Islet of Langerhans (tissue), 1 donor: Measurements from ENCODE around the gene TLE5.

Experiments
- FAIRE-seq: peaks from one replicate; lab custom pipeline; 2011; peaks lifted over from hg19 to GRCh38; lab: Jason Lieb, UNC

Gene TLE5, protein sequence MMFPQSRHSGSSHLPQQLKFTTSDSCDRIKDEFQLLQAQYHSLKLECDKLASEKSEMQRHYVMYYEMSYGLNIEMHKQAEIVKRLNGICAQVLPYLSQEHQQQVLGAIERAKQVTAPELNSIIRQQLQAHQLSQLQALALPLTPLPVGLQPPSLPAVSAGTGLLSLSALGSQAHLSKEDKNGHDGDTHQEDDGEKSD

DNA sequence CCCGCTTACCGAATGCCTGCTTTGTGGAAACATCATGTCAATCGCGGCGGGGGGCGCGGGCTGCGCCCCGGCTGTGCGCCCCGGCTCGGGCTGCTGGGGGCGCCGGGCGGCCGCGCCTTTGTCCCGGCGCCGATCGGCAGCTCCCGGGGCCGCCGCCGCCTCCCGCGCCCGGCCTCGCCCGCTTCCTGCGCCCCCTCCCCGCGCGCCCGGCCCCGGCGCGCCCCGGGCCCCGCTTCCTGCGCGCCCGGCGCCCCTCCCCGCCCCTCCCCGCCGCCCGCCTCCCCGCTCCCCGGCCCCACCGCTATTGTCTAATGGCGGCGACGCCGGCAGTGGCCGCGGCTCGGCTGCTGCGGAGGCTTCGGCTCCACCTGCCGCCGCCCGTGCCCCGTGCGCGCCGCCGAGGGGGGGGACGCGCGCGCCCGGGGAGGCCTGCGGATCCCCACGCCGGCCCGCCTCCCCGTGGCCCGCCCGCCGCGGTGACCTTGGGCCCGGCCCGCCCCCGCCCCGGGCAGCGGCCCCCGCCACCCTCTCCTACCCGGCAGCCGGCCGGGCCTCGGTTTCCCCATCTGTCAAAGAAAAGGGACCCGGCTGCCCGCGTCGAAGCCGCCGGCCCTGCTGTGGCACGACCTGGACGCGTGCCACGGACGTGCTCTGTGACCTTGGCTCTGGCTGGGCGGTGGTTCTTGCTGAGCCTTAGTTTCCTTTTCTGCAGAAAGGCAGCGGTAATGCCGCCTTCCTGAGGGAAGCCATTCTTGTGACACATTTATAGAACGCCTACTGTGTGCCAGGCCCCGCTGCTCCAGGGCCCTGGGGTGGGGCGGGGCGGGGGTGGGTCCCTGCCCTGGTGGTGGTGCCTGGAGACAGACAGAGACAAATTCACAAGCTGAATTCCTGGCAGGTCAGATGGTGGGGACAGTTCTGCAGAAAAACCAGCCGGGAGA is at the start of gene TLE5:
TSS of gene TLE5 (minus strand) at position 331 of the 941 bp plus-strand sequence. CDS start at position 36, 295 bp downstream.
- no peak for FAIRE-seq

DNA sequence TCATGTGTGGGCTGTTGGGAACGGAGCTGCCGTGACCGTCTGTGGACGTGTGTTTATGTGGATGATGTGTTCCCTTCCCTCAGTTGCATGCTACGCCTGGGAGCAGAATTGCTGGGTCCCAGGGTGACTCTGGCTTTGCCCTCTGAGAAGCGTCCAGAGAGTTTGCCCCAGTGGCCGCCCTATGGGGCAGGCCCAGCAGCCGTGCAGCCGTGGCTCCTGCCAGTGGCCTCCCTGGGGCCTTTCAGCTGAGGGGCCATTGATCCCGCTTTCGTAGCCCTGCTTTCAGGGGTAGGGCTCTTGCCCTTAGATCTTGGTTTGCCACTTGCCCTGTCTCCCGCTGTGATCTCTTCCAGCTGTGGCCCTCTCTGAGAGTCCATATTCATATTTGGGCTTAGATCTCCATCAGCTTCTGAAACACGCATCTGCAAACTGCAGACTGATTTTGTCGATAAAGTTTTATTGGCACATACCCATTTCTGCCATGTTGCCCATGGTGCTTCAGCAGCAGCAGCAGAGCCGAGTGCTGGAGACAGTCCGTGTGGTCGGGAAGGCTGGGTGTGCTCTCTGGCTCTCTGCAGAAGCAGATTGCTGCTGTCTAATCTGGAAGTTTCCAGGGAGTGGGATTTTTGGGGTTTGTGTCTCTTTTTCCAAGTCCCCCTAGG is 49.4 kb upstream of the TLE5 start:
- no peak for FAIRE-seq

DNA sequence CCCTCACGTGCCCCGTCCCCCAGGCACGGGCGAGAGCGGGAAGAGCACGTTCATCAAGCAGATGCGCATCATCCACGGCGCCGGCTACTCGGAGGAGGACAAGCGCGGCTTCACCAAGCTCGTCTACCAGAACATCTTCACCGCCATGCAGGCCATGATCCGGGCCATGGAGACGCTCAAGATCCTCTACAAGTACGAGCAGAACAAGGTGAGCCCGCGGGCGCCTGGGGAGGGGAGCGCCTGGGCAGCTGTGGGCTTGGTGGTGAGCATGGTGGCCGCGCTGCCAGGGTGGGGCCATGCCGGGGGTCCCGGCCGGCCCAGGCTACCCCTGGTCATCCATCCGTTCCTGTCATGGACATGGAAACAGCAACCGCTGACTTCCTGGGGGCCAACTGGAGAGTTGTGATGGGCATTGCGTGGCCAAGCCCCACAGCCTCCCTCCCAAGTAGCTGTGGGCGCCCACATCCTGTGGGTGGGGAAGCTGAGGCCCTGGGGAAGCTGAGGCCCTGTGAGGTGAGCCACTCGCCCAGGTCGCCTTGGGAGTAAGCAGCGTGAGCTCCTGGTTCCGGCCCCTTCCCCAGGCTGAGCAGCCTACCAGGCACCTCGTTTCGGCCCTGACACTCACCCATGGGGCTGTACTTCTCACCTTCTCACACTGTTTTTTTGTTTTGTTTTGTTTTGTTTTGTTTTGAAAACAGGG is 48.0 kb upstream of the TLE5 start:
- FAIRE-seq, result no peak

DNA sequence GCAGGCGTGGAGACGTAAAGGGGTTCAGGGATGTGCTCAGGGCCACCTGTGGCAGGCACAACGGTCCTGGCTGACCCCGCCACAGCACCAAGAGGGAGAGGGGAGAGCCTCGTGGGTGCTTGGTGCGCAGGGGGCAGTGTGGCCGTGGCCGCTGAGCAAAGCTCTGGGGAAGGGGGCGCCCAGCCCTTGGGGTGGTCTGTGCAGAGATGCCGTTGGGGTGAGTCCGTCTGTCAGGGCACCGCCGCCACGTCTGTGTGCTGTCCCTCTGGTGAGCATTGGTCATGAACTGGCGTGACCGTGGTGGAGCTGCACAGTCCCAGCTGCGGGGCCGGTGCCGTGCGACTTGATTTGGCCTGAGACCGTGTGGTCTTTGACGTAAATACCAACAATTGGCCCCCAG is 47.2 kb upstream of the TLE5 start:
- no peak for FAIRE-seq

DNA sequence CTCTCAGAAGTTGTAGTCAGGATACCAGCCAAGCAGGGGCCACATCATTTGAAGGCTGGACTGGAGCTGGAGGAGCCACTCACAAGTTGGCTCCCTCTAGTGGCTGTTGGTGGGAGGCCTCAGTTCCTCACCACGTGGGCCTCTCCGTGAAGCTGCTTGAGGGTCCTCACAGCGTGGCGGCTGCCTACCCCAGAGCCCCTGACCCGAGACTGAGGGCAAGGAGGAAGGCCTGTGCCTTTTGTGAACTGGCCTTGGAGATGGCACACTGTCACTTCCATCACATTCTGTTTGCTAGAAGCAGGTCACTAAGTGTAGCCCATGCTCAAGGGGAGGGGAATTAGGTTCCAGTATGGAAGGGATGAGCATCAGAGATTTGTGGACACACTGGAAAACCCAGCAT is 46.5 kb upstream of the TLE5 start:
- no peak for FAIRE-seq

DNA sequence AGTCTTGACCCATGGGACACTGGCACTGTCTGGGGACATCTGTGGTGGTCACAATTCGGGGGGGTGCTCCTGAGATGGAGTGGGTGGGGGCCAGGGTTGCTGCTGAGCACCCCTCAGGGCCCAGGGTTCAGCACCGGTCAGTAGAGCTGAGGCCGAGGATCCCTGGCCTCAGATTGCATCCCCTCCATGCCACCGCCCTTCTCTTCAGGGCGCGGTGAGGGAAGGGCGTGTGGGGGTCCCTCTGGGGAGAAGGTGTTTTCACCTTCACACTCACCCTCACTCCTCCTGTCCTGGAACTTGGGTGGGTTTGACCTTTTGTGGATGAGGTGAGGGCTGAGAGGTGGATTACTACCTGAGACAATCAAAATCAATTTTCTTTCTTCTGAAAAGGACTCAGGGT is 45.4 kb upstream of the TLE5 start:
- FAIRE-seq, result no peak

DNA sequence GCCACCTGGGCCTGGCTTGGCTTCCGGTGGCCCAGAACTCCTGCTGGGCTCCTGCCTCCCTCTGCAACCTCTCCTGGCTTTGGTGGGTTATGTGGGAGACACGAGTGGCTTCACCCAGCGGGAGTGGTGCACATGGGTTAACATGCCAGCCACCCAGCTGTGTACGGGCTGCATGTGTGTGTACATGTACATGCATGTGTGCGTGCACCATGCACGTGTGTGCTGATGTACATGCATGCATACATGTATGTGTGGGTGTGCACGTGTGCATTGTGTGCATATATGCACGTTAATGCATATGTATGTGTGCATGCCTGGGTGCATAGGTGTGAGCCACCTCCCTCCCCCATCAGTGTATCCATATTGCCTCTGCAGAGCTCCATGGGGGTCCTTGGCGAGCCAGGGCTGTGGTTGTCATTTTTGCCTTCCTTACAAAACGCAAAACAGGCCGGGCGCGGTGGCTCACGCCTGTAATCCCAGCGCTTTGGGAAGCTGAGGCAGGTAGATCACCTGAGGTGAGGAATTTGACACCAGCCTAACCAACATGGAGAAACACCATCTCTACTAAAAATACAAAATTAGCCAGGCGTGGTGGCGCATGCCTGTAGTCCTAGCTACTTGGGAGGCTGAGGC is 44.3 kb upstream of the TLE5 start:
- no peak for FAIRE-seq

DNA sequence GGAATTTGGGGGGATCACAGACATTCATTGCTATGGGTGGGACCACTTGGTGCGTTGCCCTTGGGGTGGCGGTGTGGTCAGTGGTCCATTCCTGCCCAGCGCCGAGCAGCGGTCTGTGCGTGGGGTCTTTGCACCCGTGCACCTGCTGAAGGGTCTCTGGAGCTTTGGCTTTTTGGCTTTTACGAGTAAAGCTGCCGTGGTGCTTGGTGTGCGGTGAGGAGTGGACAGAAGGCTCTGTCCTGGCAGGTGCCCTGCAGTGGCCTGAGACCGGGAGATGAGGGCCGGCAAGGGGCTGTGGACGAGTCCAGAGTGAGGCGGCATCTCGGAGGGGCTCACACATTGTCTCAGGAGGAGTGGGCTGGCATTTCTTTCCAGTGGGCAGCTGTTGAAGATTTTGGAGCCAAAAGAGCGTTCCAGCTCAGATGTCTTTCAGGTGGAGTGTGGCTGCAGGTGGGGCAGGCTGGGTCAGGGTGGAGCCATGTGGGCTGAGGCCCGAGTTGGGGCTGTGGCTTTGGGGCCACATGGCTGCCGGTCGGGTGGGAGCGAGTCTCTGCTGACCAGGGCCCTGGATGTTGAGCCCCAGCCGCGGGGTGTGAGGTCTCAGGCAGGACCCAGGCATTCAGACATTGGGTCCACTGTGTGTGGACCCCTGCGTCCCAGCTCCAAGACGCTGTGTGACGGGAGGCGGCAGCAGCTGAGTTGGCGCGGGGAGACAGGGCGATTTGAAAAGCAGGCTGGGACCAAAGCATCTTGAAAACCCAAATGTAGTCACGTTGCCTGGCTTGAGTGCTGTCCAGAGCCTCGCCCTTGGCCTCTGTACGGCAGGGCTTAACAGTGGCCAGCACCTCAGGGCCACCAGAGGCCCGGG is 43.6 kb upstream of the TLE5 start:
- FAIRE-seq, result no peak

DNA sequence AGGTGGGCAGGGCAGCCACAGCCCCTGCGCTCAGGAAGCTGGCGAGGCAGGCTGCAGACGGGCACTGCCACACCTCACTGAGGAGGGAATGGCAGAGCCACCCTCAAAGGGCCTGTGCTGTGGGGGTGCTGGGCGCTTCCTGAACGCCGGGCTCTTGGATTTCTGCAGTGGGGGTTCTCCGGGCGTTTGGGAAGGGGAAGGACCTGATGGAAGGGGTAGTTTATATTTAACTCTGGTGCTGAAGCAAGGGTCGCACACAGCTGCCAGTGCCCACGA is 42.4 kb upstream of the TLE5 start:
- no peak for FAIRE-seq

DNA sequence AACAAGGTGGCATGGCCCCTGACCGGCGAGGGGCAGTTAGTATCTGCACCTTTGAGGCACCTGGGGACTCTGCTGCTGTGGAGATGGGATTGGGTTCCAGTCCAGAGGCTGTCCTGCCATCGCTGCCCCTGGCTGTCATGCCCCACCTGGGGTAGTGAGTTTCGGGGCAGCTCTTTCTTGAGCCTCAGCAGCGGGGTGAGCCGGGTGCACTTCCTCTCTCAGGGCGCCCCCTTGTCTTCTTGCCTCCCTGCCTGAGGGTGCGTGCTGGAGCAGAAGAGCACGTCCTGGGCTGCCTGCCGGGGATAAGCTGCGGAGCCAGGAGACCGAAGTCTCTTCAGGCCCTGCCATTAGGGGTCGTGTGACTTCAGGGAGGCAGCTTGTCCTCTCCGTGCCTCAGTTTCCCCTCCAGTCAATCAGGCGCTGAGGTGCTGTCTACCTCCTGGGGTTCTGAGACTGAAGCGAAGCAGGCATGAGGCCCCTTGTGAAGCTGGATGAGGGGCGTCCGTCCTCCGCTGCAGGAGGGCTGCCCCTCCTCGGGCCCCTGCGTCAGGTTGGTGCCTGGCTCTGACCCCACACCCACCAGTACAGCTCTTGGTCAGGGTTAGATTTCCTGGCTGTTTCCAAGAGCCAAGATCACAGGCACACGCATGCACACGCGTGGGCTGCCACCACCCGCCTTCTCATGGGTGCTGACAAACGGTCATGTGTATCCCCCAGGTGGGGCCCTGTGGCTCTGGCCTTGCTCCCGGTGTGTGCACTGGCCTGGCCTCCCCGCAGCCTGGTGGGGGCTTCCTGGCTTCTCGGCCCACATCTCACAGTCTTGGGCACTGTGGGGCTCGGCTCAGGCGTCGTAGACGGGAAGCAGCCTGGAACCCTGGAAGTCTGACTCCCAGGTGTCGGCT is 40.2 kb upstream of the TLE5 start:
- no peak for FAIRE-seq

DNA sequence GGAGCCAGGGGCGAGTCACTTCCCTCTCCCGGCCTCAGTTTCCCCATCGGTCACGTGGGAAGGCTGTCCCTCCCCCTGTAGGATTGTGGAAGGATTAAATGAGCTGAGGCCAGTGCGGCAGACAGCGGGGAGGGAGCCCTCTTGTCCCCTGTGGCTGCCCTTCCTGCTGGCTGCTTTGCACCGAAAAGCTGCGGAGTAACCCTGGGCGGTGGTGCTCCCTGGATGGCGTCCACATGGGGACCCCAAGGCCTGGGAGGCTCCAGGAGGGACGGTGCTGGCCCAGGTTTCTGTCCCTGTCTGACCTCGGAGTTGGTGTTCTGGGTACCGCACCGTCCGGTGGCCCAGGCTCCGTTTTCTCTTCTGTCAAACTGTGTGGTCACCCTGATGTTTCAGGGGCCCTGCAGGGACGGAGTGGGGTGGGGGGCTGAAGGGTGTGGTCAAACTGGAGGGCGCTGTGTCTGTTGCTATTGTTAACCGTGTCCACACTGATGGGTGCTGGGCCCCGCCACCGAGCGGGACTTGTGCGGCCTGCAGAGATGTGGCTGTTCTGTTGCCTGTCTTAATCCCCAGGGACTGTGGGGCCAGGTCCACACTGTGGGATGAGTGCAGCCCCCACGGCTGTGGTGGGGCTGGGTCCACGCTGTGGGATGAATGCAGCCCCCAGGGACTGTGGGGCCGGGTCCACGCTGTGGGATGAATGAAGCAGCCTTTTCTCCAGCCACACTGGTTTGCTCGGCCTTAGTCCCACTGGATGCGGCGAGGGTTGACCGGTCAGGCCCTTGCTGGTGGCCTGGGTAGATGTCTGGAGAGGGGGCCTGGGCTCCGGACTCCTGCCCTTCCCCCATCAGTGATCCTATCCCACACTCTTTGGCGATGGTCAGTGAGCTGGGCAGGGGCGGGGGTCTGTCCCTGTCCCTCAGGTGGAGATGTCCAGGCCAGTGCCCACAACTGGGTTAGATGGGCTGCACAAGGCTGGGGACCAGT is 38.7 kb upstream of the TLE5 start:
- no peak for FAIRE-seq

DNA sequence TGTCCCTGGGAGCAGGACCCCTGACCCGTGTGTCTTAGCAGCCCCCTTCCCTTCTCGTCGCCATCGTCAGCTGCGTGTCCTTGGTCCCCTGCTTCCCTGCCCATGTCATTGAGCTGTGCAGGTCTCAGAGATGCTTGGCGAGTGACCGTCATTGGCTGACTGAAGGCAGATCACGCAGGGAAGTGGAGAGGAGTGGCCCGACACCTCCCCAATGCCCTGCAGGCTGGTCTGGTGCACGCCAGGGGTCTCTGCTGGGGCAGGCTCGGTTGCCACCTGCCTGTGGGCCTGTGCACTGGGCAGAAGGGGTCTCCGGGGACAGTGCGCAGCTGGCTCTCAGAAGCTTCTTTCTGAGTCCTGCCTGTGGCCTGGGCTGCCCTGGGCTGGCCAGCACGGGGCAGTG is 38.0 kb upstream of the TLE5 start:
- no peak for FAIRE-seq

DNA sequence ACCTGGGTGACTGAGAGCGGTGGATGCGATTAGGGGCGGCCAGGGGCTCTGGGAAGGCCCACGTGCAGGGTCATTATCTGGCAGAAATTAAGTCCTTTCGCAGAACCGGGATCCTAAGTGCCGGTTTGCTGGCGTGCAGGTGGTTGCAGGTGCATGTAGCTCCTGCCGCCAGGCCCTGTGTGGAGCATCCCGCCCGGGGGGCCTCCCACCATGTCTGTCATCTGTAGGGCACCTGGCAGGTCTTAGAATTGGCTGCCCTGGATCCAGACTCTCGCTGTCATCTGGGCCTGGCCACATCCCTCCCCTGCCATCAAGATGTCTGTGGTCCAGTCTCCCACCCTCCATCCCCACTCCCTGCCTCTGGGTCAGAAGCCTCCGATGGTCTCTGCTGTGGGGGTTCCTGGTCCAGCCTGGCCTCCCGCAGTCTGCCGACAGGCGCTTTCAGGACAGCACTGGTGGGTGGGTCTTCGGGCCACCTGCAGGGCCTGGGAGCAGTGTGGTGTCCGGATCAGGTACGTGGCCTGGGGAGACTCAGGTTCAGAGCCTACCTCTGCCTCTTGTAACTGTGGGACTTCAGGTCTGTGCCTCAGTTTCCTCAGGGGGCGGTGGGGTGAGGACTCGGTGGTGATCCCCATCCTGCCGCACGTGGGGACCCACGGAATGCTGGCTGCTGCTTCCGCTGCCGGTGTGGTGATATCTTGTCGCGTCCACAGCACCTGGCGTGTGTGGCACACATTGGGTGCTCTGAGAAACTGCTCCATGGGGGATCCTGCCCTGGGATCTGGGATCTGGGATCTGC is 37.3 kb upstream of the TLE5 start:
- no peak for FAIRE-seq

DNA sequence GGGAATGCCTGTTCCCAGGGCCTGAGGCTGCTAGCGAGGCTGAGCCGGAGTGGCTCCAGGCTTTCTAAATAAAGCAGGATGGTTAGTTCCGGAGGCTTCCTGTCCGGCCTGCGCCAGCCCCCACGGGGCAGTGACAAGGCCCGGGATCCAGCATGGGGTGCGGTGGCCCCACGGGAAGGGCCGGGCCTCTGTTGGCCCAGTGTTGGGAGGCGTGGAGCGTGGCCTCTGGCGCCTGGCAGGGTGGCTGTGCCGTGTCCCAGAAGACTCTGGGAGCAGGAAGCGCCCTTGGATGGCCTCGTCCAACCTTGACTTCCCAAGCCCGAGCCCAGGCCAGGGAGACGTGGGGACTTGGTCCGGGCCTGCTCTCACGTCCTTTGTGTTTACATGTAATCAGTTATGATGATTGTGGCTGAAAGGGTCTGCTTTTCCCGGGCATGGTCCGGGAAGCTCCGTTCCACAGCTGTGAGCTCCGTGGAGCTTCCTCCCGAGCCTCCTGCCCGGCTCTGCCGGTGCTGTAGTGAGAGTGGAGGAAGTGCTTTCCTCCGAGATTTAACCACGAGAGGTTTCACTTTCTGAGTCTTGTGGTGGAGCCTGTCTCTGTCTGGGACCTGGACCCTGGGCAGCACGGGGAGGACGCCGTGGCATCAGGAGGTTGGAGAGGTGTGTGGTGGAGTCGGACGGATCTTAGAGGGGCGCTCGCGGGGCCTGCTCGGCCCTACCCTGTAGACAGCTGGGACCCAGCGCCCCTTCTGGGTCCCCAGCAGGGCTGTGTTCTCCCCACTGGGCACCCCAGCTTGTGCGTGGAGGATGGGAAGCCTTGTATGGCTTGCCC is 36.4 kb upstream of the TLE5 start:
- no peak for FAIRE-seq

DNA sequence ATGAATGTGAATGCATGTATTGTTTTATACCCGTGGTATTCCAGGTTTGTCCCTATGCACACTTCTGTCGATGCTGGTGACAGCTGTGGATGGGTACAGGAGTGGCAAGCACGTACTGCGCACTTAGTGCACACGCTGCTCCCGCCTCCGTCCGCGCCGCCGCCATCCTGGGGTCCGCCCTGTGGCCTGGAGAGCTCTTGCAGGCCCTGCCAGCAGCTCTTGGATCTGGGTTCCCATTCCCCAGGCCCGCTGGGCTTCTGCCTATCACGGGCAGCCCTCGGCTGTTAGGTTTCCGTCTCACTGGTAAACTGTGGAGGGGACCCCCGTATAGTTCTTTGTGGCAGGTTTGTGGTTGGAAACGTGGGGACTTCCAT is 35.8 kb upstream of the TLE5 start:
- no peak for FAIRE-seq

DNA sequence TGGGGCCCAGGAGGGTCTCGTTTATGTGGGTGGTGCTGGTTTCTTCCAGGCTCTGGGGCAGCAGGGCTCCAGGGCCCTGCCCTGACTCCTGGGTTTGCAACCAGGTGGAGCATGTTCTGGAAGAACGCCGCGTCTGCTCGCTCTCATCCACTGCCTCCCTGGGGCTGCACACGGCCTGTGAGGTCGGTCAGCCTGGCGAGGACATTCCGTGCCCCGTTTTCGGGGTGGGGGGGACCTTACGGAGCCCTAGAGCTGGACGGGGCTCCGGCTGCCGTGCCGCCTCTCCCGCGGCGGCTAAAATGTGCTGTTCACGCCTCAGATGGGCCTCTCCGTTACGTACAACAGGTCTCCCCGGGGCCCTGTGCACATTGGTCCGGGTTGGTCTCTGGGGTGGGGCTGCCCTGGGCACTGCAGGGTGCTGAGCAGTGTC is 35.2 kb upstream of the TLE5 start:
- no peak for FAIRE-seq

DNA sequence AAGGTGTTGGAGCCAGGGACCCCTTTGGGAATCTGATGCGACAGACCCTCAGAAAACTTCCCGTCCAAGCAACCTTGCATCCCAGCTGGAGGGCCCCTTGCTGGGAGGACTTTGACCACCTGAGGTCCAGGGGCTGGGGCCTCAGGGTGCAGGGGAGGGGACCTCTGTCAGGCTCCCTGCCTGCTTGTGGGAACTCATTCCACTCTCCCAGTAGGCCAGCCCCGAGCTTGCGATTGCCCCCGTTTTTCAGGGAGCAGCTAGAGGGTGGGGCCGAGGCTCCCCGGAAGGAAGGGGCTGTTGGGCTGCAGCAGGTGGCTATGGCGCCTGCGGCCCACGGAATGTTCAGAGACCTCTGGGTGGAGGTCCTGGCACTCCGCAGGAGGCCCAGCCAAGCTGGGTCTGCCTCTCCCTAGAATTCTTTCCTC is 34.6 kb upstream of the TLE5 start:
- no peak for FAIRE-seq
